ENCODE data around the gene ATG101.

ATG101 gene

DNA sequence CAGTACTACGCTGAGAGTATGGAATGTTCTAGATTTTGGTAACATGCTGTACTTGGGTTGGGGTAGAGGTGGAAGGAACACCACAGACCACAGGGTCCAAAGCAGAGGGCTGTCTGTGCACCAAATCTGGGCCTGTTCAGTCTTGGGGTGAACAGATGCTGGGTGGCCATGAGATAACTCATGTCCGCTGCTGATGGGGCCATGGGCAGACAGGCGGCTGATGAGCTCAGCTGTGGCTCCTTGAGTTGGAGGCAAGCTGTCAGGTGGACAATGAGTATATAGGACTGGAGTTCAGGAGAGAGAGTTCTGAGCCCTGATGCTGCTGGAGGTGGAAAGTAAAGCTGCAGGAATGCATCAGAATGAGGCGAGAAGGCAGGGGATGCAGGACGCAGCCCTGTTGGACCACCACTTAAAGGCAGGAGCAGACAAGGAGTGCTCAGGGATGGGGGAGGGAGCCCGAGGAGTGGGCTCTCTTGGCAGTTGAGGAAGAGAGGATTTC is 16.0 kb downstream of the ATG101 start:
- no peak for ATAC-seq
- TF ChIP-seq ISL1 (CRISPR knock-in tag; IDR thresholded peaks at IDR 0.05) (no peak), TCF4 (CRISPR knock-in tag; IDR thresholded peaks at IDR 0.05; ENCODE audit: borderline replicate concordance) (no peak), ZNF8 (CRISPR knock-in tag; IDR thresholded peaks at IDR 0.05) (no peak), ZFP3 (CRISPR knock-in tag; IDR thresholded peaks at IDR 0.05) (no peak), SNAI2 (CRISPR knock-in tag; IDR thresholded peaks at IDR 0.05) (no peak), CSDC2 (CRISPR knock-in tag; IDR thresholded peaks at IDR 0.05) (no peak), ESRRG (CRISPR knock-in tag; IDR thresholded peaks at IDR 0.05) (no peak), TOX (CRISPR knock-in tag; IDR thresholded peaks at IDR 0.05; ENCODE audit: borderline replicate concordance) (no peak)
- TF ChIP-seq, protein P1, sequence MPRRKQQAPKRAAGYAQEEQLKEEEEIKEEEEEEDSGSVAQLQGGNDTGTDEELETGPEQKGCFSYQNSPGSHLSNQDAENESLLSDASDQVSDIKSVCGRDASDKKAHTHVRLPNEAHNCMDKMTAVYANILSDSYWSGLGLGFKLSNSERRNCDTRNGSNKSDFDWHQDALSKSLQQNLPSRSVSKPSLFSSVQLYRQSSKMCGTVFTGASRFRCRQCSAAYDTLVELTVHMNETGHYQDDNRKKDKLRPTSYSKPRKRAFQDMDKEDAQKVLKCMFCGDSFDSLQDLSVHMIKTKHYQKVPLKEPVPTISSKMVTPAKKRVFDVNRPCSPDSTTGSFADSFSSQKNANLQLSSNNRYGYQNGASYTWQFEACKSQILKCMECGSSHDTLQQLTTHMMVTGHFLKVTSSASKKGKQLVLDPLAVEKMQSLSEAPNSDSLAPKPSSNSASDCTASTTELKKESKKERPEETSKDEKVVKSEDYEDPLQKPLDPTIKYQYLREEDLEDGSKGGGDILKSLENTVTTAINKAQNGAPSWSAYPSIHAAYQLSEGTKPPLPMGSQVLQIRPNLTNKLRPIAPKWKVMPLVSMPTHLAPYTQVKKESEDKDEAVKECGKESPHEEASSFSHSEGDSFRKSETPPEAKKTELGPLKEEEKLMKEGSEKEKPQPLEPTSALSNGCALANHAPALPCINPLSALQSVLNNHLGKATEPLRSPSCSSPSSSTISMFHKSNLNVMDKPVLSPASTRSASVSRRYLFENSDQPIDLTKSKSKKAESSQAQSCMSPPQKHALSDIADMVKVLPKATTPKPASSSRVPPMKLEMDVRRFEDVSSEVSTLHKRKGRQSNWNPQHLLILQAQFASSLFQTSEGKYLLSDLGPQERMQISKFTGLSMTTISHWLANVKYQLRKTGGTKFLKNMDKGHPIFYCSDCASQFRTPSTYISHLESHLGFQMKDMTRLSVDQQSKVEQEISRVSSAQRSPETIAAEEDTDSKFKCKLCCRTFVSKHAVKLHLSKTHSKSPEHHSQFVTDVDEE (CRISPR knock-in tag; IDR thresholded peaks at IDR 0.05) = no peak
- TF ChIP-seq, protein P2, sequence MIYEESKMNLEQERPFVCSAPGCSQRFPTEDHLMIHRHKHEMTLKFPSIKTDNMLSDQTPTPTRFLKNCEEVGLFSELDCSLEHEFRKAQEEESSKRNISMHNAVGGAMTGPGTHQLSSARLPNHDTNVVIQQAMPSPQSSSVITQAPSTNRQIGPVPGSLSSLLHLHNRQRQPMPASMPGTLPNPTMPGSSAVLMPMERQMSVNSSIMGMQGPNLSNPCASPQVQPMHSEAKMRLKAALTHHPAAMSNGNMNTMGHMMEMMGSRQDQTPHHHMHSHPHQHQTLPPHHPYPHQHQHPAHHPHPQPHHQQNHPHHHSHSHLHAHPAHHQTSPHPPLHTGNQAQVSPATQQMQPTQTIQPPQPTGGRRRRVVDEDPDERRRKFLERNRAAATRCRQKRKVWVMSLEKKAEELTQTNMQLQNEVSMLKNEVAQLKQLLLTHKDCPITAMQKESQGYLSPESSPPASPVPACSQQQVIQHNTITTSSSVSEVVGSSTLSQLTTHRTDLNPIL (CRISPR knock-in tag; IDR thresholded peaks at IDR 0.05; ENCODE audit: low read depth) = no peak

DNA sequence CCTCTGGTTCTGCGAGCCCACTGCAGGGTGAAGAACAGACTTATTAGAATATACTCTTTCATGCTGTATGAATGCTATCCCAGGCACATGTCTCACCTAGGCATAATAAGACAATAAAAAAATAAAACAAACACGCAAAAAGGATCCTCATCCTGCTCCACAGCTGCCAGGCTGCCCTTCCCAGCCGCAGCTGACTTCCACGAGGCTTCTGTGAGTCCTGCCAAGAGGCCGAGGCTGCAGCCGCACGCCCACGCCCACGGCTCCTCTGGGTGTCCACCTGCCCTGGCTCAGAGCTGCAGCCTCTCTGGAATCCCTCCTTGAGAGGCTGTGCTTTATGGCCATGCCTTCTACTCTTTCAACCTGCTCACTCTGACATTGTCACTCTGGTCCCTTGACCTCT is 16.6 kb downstream of the ATG101 start:
- TF ChIP-seq BACH2 (CRISPR knock-in tag; IDR thresholded peaks at IDR 0.05; ENCODE audit: borderline replicate concordance) (no peak), ZFP3 (CRISPR knock-in tag; IDR thresholded peaks at IDR 0.05) (no peak), ESRRG (CRISPR knock-in tag; IDR thresholded peaks at IDR 0.05) (no peak), ZNF70 (CRISPR knock-in tag; IDR thresholded peaks at IDR 0.05) (no peak), SNAI2 (CRISPR knock-in tag; IDR thresholded peaks at IDR 0.05) (no peak), ZFP30 (CRISPR knock-in tag; IDR thresholded peaks at IDR 0.05) (no peak), TOX (CRISPR knock-in tag; IDR thresholded peaks at IDR 0.05; ENCODE audit: borderline replicate concordance) (no peak), RARB (CRISPR knock-in tag; IDR thresholded peaks at IDR 0.05) (no peak), ARNTL (CRISPR knock-in tag; IDR thresholded peaks at IDR 0.05; ENCODE audit: borderline replicate concordance, low read depth) (no peak), ZC3H10 (CRISPR knock-in tag; IDR thresholded peaks at IDR 0.05) (no peak), TCF4 (CRISPR knock-in tag; IDR thresholded peaks at IDR 0.05; ENCODE audit: borderline replicate concordance) (no peak), ZNF565 (CRISPR knock-in tag; conservative IDR thresholded peaks at IDR 0.05; ENCODE audit: low read depth) (no peak), PPARA (CRISPR knock-in tag; IDR thresholded peaks at IDR 0.05; ENCODE audit: borderline replicate concordance) (no peak), CSDC2 (CRISPR knock-in tag; IDR thresholded peaks at IDR 0.05) (no peak)
- TF ChIP-seq, protein P1 (CRISPR knock-in tag; IDR thresholded peaks at IDR 0.05) = no peak
- TF ChIP-seq, protein P3, sequence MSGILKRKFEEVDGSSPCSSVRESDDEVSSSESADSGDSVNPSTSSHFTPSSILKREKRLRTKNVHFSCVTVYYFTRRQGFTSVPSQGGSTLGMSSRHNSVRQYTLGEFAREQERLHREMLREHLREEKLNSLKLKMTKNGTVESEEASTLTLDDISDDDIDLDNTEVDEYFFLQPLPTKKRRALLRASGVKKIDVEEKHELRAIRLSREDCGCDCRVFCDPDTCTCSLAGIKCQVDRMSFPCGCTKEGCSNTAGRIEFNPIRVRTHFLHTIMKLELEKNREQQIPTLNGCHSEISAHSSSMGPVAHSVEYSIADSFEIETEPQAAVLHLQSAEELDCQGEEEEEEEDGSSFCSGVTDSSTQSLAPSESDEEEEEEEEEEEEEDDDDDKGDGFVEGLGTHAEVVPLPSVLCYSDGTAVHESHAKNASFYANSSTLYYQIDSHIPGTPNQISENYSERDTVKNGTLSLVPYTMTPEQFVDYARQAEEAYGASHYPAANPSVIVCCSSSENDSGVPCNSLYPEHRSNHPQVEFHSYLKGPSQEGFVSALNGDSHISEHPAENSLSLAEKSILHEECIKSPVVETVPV (CRISPR knock-in tag; IDR thresholded peaks at IDR 0.05) = no peak
- TF ChIP-seq, protein P2 (CRISPR knock-in tag; IDR thresholded peaks at IDR 0.05; ENCODE audit: low read depth) = no peak
- no peak for ATAC-seq
